Smooth muscle cell (in vitro differentiated cells): Measurements from ENCODE around the gene CHURC1. TPM values are rescaled to one million over a fixed set of nuclear protein-coding genes. Genes with fewer than 3 reads are reported as not detected.

Source experiments
- DNase-seq: peaks from one replicate; lab custom pipeline; 2025; ENCODE audit not compliant: unreplicated experiment; lab: John Stamatoyannopoulos, UW
- H2AFZ ChIP-seq: fragments of 200-600 bp; sonication (generic); 2 replicates; pipeline ENCODE4 v1.6.0; 2016; ENCODE audit warnings: antibody characterized with exemption, low read depth, mild to moderate bottlenecking
- H3F3A ChIP-seq: fragments of 200-600 bp; sonication (generic); 2 replicates; pipeline ENCODE4 v1.6.0; 2017; ENCODE audit warnings: antibody characterized with exemption, low read depth
- H3K27ac ChIP-seq: fragments of 200-600 bp; sonication (generic); 2 replicates; pipeline ENCODE4 v1.5.1; 2016; ENCODE audit warnings: low read depth, mild to moderate bottlenecking
- H3K27me3 ChIP-seq: fragments of 200-600 bp; sonication (generic); 2 replicates; pipeline ENCODE4 v1.6.1; 2016; ENCODE audit warnings: low read depth, mild to moderate bottlenecking
- H3K36me3 ChIP-seq: fragments of 200-600 bp; sonication (generic); 2 replicates; pipeline ENCODE4 v1.5.1; 2016; ENCODE audit warnings: low read depth
- H3K4me1 ChIP-seq: fragments of 200-600 bp; sonication (generic); 2 replicates; pipeline ENCODE4 v1.5.1; 2016; ENCODE audit warnings: low read depth
- H3K4me2 ChIP-seq: fragments of 200-600 bp; sonication (generic); 2 replicates; pipeline ENCODE4 v1.6.0; 2016; ENCODE audit warnings: mild to moderate bottlenecking
- H3K4me3 ChIP-seq: fragments of 200-600 bp; sonication (generic); 2 replicates; pipeline ENCODE4 v1.5.1; 2016; ENCODE audit warnings: mild to moderate bottlenecking
- H3K79me2 ChIP-seq: fragments of 200-600 bp; sonication (generic); 2 replicates; pipeline ENCODE4 v1.6.0; 2016; ENCODE audit warnings: low read depth, mild to moderate bottlenecking
- H3K9ac ChIP-seq: fragments of 200-600 bp; sonication (generic); 2 replicates; pipeline ENCODE4 v1.6.0; 2016; ENCODE audit warnings: low read depth
- H3K9me3 ChIP-seq: fragments of 200-600 bp; sonication (generic); replicated peaks from 2 replicates; pipeline ENCODE4 v1.5.1; 2016; ENCODE audit warnings: low read depth
- H4K20me1 ChIP-seq: fragments of 200-600 bp; sonication (generic); 2 replicates; pipeline ENCODE4 v1.6.0; 2016; ENCODE audit warnings: low read depth
- WGBS: methylation state at CpG from one replicate; pipeline ENCODE4 v1.1.7; 2016; ENCODE audit warnings: low lambda C conversion rate; 5-methylcytosine and 5-hydroxymethylcytosine counted together
- polyA plus RNA-seq: library from polyadenylated mRNA; unstranded; fragments of >200 nt; fragmentation: Nextera tagmentation; extraction: Ambion mirVana; gene quantifications from 2 replicates; pipeline ENCODE4 v1.2.1, GENCODE V29; 2016
- total RNA-seq: library from RNA; depleted of rRNA; stranded (reverse); fragments of >200 nt; gene quantifications from 2 replicates; pipeline ENCODE4 v1.2.3, GENCODE V29; 2014
- TF ChIP-seq, protein P1 (sequence below): fragments of 200-600 bp; sonication (generic); IDR thresholded peaks from 2 replicates; pipeline ENCODE4 v1.5.1; 2017; ENCODE audit warnings: borderline replicate concordance, mild to moderate bottlenecking, antibody characterized with exemption; ENCODE audit not compliant: insufficient read depth, poor library complexity, severe bottlenecking

CHURC1 gene
- total and polyA plus RNA-seq, 2 experiments from 2014 or later = 48.8 to 102 TPM

DNA sequence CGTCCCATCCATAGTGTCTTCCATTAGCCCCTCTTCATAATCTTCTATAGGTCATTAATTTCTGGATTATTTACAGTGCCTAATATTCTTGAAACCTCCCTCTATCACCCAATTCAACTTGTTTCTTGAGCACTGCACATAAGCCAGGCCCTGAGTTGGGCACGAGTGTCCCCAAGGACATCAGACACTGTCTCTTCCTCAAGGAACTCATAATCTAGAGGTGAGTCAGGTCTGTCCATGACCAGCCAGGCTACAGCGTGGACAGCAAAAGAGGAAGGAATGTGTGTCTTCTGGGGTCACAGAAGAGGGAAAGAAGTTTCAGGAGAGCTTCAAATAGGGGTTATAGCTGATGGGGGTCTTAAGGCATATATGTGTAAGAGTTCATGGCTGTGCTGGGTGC is 47.1 kb upstream of the CHURC1 start:
- no peaks in the 10 kb centered on the region for H3K9me3 ChIP-seq
- H3K4me1 ChIP-seq = peaks cover 2% of the 10 kb centered on the region
- no peak overlapping the region for H3K4me3 ChIP-seq
- no peaks in the 10 kb centered on the region for H3K79me2 ChIP-seq
- H4K20me1 ChIP-seq = no peaks in the 10 kb centered on the region
- TF ChIP-seq, protein P1, sequence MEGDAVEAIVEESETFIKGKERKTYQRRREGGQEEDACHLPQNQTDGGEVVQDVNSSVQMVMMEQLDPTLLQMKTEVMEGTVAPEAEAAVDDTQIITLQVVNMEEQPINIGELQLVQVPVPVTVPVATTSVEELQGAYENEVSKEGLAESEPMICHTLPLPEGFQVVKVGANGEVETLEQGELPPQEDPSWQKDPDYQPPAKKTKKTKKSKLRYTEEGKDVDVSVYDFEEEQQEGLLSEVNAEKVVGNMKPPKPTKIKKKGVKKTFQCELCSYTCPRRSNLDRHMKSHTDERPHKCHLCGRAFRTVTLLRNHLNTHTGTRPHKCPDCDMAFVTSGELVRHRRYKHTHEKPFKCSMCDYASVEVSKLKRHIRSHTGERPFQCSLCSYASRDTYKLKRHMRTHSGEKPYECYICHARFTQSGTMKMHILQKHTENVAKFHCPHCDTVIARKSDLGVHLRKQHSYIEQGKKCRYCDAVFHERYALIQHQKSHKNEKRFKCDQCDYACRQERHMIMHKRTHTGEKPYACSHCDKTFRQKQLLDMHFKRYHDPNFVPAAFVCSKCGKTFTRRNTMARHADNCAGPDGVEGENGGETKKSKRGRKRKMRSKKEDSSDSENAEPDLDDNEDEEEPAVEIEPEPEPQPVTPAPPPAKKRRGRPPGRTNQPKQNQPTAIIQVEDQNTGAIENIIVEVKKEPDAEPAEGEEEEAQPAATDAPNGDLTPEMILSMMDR = no peak
- H2AFZ ChIP-seq = no peak overlapping the region
- DNase-seq = no peak
- H3K9ac ChIP-seq = no peak overlapping the region
- no peaks in the 10 kb centered on the region for H3K36me3 ChIP-seq
- no peak overlapping the region for H3K27ac ChIP-seq
- WGBS = 92% methylated on average over 3 of the region's 3 CpGs
- H3F3A ChIP-seq = no peaks in the 10 kb centered on the region
- H3K4me2 ChIP-seq = no peak overlapping the region
- peaks cover 12% of the 10 kb centered on the region for H3K27me3 ChIP-seq

DNA sequence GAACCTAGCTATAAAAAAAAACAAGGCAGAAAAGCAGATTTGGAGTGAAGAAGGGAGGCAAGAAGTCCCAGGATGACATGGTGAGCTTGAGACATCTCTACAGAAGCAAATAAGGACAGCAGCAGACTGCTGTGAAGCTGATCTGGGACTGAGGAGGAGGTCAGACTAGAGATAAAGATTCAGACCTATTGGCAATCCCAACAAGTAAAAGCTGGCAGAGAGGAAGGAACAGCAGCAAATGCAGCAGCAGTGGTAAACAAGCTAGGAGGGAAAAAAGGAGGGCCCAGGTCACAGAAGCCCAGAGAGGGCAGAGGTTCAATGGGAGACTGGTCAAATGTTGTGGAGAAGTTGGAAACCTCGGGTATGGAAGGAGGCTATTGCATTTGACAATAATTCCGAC is 45.9 kb upstream of the CHURC1 start:
- H3K27me3 ChIP-seq = peaks cover 12% of the 10 kb centered on the region
- 89% methylated on average over 2 of the region's 2 CpGs for WGBS
- TF ChIP-seq, protein P1 = no peak

DNA sequence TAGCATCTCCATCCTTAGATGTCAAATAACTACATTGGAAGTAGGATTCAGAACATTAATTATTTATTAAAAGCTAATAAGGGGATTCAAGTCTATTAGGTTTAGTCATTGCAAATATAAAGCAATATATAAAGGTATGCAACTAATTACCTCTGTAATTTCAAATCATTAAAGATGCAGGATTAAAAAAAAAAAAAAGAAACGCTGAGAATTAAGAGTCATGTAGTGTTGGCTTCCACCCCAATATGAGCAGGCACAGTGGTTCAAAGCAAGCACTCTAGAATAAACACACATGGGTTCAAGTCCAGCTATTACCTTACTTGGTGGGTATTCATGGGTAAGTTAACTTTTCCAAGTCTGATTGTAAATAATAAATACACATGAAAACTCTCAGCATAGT is 45.4 kb upstream of the CHURC1 start:
- DNase-seq = no peak
- Histone ChIP-seq H3F3A (no peaks in the 10 kb centered on the region), H3K27ac (no peak overlapping the region), H3K27me3 (peaks cover 12% of the 10 kb centered on the region), H4K20me1 (no peaks in the 10 kb centered on the region), H3K79me2 (no peaks in the 10 kb centered on the region), H3K4me1 (no peaks in the 10 kb centered on the region), H3K9ac (no peak overlapping the region), H3K4me2 (no peak overlapping the region), H2AFZ (no peak overlapping the region), H3K4me3 (no peak overlapping the region), H3K36me3 (no peaks in the 10 kb centered on the region), H3K9me3 (no peaks in the 10 kb centered on the region)
- TF ChIP-seq, protein P1 = no peak
- WGBS = 97% methylated on average over 1 of the region's 1 CpG

More for the DNA sequence above, 45.9 kb upstream of the CHURC1 start:
- no peak overlapping the region for H3K27ac ChIP-seq
- no peak overlapping the region for H3K4me2 ChIP-seq
- H3K9ac ChIP-seq = no peak overlapping the region
- H3F3A ChIP-seq = no peaks in the 10 kb centered on the region
- H4K20me1 ChIP-seq = no peaks in the 10 kb centered on the region
- no peak overlapping the region for H2AFZ ChIP-seq
- H3K4me1 ChIP-seq = no peaks in the 10 kb centered on the region
- H3K9me3 ChIP-seq = no peaks in the 10 kb centered on the region
- H3K36me3 ChIP-seq = no peaks in the 10 kb centered on the region
- H3K4me3 ChIP-seq = no peak overlapping the region
- H3K79me2 ChIP-seq = no peaks in the 10 kb centered on the region
- no peak for DNase-seq

DNA sequence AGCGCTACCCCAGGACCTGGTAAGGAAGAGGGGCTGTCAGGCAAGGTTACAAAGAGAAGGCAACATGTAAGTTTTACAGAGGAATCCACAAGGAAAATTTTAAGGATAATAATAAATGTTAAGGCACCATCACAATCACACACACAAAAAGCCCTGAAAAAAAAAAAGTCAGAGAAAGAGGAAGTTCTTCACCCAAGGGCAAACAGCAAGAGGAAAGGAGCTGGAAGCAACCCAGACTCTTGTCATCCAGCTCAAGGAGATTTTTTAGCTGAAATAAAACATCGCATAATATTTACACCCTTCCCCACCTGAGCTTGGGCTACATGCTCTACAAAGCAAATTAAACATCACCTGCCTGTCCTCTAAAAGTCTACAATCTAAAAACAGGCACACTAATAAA is 44.1 kb upstream of the CHURC1 start:
- H3K4me2 ChIP-seq = no peak overlapping the region
- no peaks in the 10 kb centered on the region for H3F3A ChIP-seq
- H3K27ac ChIP-seq = no peak overlapping the region
- TF ChIP-seq, protein P1 = no peak
- no peak overlapping the region for H3K9ac ChIP-seq
- no peaks in the 10 kb centered on the region for H3K4me1 ChIP-seq
- DNase-seq = no peak
- H3K4me3 ChIP-seq = no peak overlapping the region
- no peaks in the 10 kb centered on the region for H3K36me3 ChIP-seq
- H4K20me1 ChIP-seq = no peaks in the 10 kb centered on the region
- no peaks in the 10 kb centered on the region for H3K79me2 ChIP-seq
- H2AFZ ChIP-seq = no peak overlapping the region
- WGBS = 96% methylated on average over 2 of the region's 2 CpGs
- peaks cover 16% of the 10 kb centered on the region for H3K27me3 ChIP-seq
- no peaks in the 10 kb centered on the region for H3K9me3 ChIP-seq
